Neuron (in vitro differentiated cells): ENCODE measurements around the gene FCRL6.

Source experiments
- H2AFZ ChIP-seq: one replicate; pipeline ENCODE4 v1.6.1; 2013; ENCODE audit warnings: low read depth, mild to moderate bottlenecking, inconsistent platforms, low read length, moderate library complexity
- H3K27me3 ChIP-seq: one replicate; pipeline ENCODE4 v1.6.1; 2013; ENCODE audit warnings: low read length; ENCODE audit not compliant: insufficient read depth
- H3K36me3 ChIP-seq: one replicate; pipeline ENCODE4 v1.6.1; 2013; ENCODE audit warnings: low read length; ENCODE audit not compliant: insufficient read depth
- H3K4me1 ChIP-seq: one replicate; pipeline ENCODE4 v1.6.1; 2013; ENCODE audit warnings: low read length; ENCODE audit not compliant: insufficient read depth
- H3K4me3 ChIP-seq: 2 replicates; pipeline ENCODE4 v1.5.1; 2013; ENCODE audit warnings: mild to moderate bottlenecking, low read length, moderate library complexity
- H3K9me3 ChIP-seq: one replicate; pipeline ENCODE4 v1.6.1; 2013; ENCODE audit warnings: low read length

The FCRL6 gene

GRCh38 chr1:159830722-159831121 is 28.6 kb downstream of the FCRL6 start:
- H3K27me3 ChIP-seq = peaks cover 47% of the 10 kb centered on the region

GRCh38 chr1:159831412-159832141 is 29.4 kb downstream of the FCRL6 start:
- Histone ChIP-seq H3K27me3 (peaks cover 40% of the 10 kb centered on the region), H3K36me3 (no peaks in the 10 kb centered on the region), H2AFZ (no peak overlapping the region), H3K4me1 (no peaks in the 10 kb centered on the region), H3K9me3 (no peaks in the 10 kb centered on the region), H3K4me3 (no peak overlapping the region)

More at GRCh38 chr1:159830722-159831121, 28.6 kb downstream of the FCRL6 start:
- H3K4me3 ChIP-seq = no peak overlapping the region
- H2AFZ ChIP-seq = no peak overlapping the region
- H3K9me3 ChIP-seq = no peaks in the 10 kb centered on the region
- H3K4me1 ChIP-seq = no peaks in the 10 kb centered on the region
- no peaks in the 10 kb centered on the region for H3K36me3 ChIP-seq

- no peaks in the 10 kb centered on the region for H3K4me1 ChIP-seq
- no peak overlapping the region for H2AFZ ChIP-seq
- H3K27me3 ChIP-seq = peaks cover 34% of the 10 kb centered on the region
- H3K36me3 ChIP-seq = no peaks in the 10 kb centered on the region
- no peak overlapping the region for H3K4me3 ChIP-seq
- H3K9me3 ChIP-seq = no peaks in the 10 kb centered on the region
Measured at GRCh38 chr1:159832309-159832708, 30.1 kb downstream of the FCRL6 start.

- Histone ChIP-seq H2AFZ (no peak overlapping the region), H3K4me3 (no peak overlapping the region), H3K9me3 (no peaks in the 10 kb centered on the region), H3K36me3 (no peaks in the 10 kb centered on the region), H3K4me1 (no peaks in the 10 kb centered on the region), H3K27me3 (peaks cover 14% of the 10 kb centered on the region)
Measured at GRCh38 chr1:159835356-159835755, 33.2 kb downstream of the FCRL6 start.

GRCh38 chr1:159835862-159836525 is 33.8 kb downstream of the FCRL6 start:
- H3K4me3 ChIP-seq = no peak overlapping the region
- no peaks in the 10 kb centered on the region for H3K9me3 ChIP-seq
- H3K4me1 ChIP-seq = no peaks in the 10 kb centered on the region
- no peaks in the 10 kb centered on the region for H3K36me3 ChIP-seq
- H2AFZ ChIP-seq = no peak overlapping the region
- H3K27me3 ChIP-seq = peaks cover 10% of the 10 kb centered on the region

- no peak overlapping the region for H2AFZ ChIP-seq
- peaks cover 5% of the 10 kb centered on the region for H3K27me3 ChIP-seq
- no peaks in the 10 kb centered on the region for H3K36me3 ChIP-seq
- H3K9me3 ChIP-seq = no peaks in the 10 kb centered on the region
- H3K4me1 ChIP-seq = no peaks in the 10 kb centered on the region
- H3K4me3 ChIP-seq = no peak overlapping the region
Measured at GRCh38 chr1:159838715-159839114, 36.6 kb downstream of the FCRL6 start.

GRCh38 chr1:159839116-159839849 is 37.1 kb downstream of the FCRL6 start:
- Histone ChIP-seq H3K4me3 (no peak overlapping the region), H2AFZ (no peak overlapping the region), H3K9me3 (no peaks in the 10 kb centered on the region), H3K36me3 (no peaks in the 10 kb centered on the region), H3K4me1 (no peaks in the 10 kb centered on the region), H3K27me3 (peaks cover 5% of the 10 kb centered on the region)

GRCh38 chr1:159841749-159842148 is 39.6 kb downstream of the FCRL6 start:
- Histone ChIP-seq H3K4me3 (no peak overlapping the region), H2AFZ (no peak overlapping the region), H3K9me3 (no peaks in the 10 kb centered on the region), H3K27me3 (peaks cover 21% of the 10 kb centered on the region), H3K36me3 (no peaks in the 10 kb centered on the region), H3K4me1 (no peaks in the 10 kb centered on the region)

- peaks cover 24% of the 10 kb centered on the region for H3K27me3 ChIP-seq
- H2AFZ ChIP-seq = no peak overlapping the region
- no peaks in the 10 kb centered on the region for H3K4me1 ChIP-seq
- H3K9me3 ChIP-seq = no peaks in the 10 kb centered on the region
- no peaks in the 10 kb centered on the region for H3K36me3 ChIP-seq
- no peak overlapping the region for H3K4me3 ChIP-seq
Measured at GRCh38 chr1:159843459-159843858, 41.3 kb downstream of the FCRL6 start.

- Histone ChIP-seq H3K4me3 (no peak overlapping the region), H3K27me3 (peaks cover 19% of the 10 kb centered on the region), H2AFZ (no peak overlapping the region), H3K9me3 (no peaks in the 10 kb centered on the region), H3K36me3 (no peaks in the 10 kb centered on the region), H3K4me1 (no peaks in the 10 kb centered on the region)
Measured at GRCh38 chr1:159845751-159846629, 43.8 kb downstream of the FCRL6 start.

GRCh38 chr1:159847231-159847630 is 45.1 kb downstream of the FCRL6 start:
- Histone ChIP-seq H3K36me3 (no peaks in the 10 kb centered on the region), H3K9me3 (no peaks in the 10 kb centered on the region), H3K27me3 (peaks cover 19% of the 10 kb centered on the region), H3K4me1 (no peaks in the 10 kb centered on the region), H3K4me3 (no peak overlapping the region), H2AFZ (no peak overlapping the region)

GRCh38 chr1:159848326-159848725 is 46.2 kb downstream of the FCRL6 start:
- H3K36me3 ChIP-seq = no peaks in the 10 kb centered on the region
- H3K27me3 ChIP-seq = peaks cover 25% of the 10 kb centered on the region
- no peaks in the 10 kb centered on the region for H3K9me3 ChIP-seq
- H3K4me1 ChIP-seq = no peaks in the 10 kb centered on the region
- no peak overlapping the region for H2AFZ ChIP-seq
- no peak overlapping the region for H3K4me3 ChIP-seq
